Caki2 (cell line): ENCODE data around the gene BRSK2. TPM values are rescaled to one million over a fixed set of nuclear protein-coding genes. Genes with fewer than 3 reads are reported as not detected.
A peak's percentile ranks its signal among the peaks of the same experiment; 100 is the strongest.
"Not testable (repeated sequence)": the region's sequence is repeated elsewhere in the genome, so short reads cannot be mapped to it uniquely, and the experiment has no call there.

Experiments used
- DNase-seq: peaks from one replicate; pipeline ENCODE4 v3.0.0-alpha.2; 2015; ENCODE audit warnings: low read depth
- in situ Hi-C: cut with HindIII; loops from 2 replicates; pipeline ENCODE4 v1.10.0; 2016; ENCODE audit warnings: low sequenced_read_pairs, low pct_unique_long_range_greater_than_20kb, mixed read lengths
- total RNA-seq: library from RNA; depleted of rRNA; stranded (reverse); fragments of >200 nt; shearing (Covaris generic); gene quantifications from 2 replicates; pipeline ENCODE4 v1.2.3, GENCODE V29; 2014; ENCODE audit warnings: low replicate concordance; rRNA removed

Gene BRSK2
- total RNA-seq: 2.4 and 4.8 TPM in 2 replicates

GRCh38 chr11:1389932-1390568 is at the start of gene BRSK2:
BRSK2 (plus strand) TSS chr11:1389934; CDS start chr11:1390285, 351 bp downstream.
- no peak for DNase-seq
- in situ Hi-C loops: no loop called here

GRCh38 chr11:1340111-1340510 is 49.6 kb upstream of the BRSK2 start:
- in situ Hi-C loops: no loop called here
- DNase-seq: no peak

GRCh38 chr11:1341226-1341625 is 48.5 kb upstream of the BRSK2 start:
- in situ Hi-C loops, DNase-seq: not testable (repeated sequence)

DNA sequence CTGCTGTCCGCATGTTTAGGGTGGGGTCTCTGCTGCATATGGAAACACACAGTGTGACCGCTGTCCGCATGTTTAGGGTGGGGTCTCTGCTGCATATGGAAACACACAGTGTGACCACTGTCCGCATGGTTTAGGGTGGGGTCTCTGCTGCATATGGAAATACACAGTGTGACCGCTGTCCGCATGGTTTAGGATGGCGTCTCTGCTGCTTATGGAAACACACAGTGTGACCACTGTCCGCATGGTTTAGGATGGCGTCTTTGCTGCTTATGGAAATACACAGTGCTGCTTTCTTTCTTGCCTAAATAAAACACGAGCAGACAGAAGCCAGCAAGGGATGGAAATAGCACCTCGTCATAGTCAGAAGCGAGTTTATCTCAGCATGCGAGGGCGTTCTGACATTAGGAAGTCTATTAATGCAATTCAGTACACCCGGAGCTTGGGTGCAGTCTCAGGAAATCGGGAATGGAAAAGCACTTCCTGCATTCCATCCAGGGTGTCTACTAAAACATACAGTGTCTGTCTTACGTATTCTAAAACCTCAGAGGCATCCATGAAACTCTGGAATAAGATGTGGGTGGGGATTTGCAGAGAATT is 47.7 kb upstream of the BRSK2 start:
- in situ Hi-C loops: no loop called here
- DNase-seq: no peak

GRCh38 chr11:1342946-1343345 is 46.8 kb upstream of the BRSK2 start:
- in situ Hi-C loops: no loop called here

GRCh38 chr11:1343391-1344055 is 46.2 kb upstream of the BRSK2 start:
- in situ Hi-C loops: no loop called here
- no peak for DNase-seq

More at GRCh38 chr11:1342946-1343345, 46.8 kb upstream of the BRSK2 start:
- DNase-seq: no peak

DNA sequence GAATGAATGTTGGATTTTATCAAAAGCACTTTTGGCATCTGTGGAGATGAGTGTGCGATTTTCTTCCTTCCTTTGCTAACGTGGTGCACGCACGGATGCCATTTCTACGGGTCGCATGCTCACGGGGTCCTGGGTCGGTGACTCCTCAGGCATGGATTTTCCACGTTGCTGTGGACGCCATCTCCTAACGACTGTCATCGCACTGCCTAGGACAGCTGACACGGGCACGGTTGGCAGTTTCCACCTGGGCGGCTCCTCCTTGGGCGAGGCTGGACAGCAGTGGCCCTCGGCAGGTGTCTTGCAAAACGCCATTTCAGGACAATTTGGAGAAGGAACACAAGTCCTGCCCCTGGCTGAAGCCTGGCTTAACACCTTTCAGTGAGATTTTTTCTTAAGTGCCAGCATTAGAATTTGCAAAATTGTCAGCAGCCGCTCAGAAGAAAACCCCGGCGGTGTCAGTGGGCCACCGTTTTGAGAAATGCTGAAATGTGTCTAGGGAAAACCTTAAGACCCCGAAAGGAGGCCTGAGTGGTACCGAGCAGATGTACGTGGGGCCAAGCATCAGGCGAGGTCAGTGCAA is 45.6 kb upstream of the BRSK2 start:
- no peak for DNase-seq

GRCh38 chr11:1345737-1346513 is 43.8 kb upstream of the BRSK2 start:
- in situ Hi-C loops: no loop called here
- no peak for DNase-seq

More for the DNA sequence above, 45.6 kb upstream of the BRSK2 start:
- in situ Hi-C loops: no loop called here

DNA sequence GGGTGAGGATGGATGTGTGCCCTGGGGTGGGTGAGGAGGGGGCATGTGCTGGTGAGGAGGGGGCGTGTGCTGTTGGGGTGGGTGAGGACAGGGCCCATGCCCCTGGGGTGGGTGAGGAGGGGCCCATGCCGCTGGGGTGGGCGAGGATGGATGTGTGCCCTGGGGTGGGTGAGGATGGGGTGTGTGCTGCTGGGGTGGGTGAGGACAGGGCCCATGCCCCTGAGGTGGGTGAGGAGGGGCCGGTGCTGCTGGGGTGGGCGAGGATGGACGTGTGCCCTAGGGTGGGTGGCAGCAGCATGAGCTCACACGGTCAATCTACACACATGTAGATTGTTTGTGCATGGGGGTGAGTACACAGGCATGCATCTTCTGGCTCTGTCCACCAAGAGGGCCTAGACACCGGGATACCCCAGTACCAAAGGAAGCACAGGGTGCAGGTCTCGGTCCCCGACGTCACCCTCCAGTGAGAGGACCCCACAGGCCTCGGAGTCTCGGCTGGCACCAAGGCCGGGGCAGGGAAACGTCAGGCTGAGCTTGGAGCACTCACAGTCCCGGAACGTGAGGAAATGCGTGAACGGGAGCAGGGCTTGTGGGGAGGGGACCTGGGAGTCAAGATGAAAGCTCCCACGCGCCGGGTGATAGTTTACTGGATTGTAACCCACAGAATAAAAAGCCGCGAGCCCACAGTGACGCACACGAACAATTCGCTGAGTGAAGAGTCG is 42.9 kb upstream of the BRSK2 start:
- no peak for DNase-seq
- in situ Hi-C loops: no loop called here

DNA sequence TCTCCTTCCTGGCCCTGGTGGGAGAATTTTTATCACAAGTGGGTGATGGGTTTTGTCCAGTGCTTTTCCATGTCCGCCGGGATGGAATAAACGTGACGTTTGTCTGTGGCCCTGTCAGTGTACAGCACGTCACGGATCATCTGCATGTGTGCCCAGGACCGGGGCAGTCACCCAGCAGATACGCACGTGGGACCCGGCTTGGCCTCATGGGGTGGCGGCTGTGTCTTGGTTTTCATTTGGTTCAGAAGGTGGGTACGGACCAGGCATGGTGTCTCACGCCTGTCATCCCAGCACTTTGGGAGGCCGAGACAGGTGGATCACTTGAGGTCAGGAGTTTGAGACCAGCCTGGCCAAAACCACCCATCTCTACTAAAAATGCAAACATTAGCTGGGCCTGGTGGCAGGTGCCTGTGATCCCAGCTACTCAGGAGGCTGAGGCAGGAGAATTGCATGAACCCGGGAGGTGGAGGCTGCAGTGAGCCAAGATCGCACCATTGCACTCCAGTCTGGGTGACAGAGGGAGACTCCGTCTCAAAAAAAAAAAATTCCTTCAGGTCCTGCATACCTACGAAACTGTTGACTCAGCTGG is 42.2 kb upstream of the BRSK2 start:
- DNase-seq: not testable (repeated sequence)

DNA sequence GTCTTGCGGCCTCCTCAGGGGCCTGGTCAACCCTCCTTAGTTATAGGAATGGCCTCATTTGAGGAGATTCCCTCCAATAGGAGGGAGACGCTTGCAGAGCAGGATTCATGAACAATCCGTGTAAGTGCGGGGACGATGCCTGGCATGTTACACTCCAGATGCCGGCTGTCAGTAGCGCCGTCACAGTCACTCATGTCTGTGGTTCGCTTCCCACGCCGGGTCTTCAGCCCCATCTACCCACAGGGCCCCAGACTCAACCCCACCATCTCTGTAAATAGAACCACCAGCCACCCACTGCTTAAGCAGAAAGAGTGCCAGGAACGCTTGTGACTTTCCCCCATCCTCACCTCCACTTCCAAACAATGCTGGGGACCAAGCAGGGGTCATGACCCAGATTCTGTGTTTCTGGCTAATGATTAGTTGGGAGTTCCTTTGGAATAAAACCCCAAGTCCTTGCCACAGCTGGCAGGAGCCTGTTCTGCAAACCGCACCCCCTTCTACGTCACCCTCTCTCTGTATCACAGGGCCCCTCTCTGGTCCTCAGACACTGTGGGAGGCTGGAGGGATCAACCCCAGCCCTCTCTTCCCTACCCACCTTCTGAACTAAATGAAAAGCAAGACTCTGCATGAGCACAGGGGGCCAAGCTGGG is 41.5 kb upstream of the BRSK2 start:
- in situ Hi-C loops: no loop called here
- DNase-seq: no peak

More for the DNA sequence above, 42.2 kb upstream of the BRSK2 start:
- in situ Hi-C loops: not testable (repeated sequence)

DNA sequence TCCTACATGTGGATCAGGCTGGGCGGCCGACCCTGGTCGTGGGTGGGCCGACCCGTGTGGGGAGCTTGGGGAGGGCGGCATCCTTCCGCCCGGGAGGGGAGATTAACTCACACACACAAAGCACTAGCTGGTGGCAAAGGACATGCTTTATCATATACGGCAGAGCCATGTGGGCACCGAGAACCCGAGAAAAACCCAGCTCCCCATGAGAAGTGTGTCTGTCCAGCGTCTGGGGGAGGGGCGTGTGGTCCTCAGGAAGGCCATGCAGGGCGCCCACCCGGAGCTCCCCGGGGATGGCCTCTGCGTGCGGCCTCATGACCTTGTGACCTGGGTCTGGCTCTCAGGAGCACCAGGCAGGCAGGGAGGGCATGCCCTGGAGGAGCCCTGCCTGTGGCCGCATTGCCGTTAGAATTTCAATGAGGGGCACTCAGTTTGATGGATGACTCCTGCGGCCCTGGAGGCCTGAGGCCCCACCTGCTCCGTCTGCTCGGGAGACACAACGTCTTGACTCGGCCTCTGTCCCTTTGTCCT is 40.9 kb upstream of the BRSK2 start:
- in situ Hi-C loops: no loop called here

GRCh38 chr11:1349327-1350041 is 40.2 kb upstream of the BRSK2 start:
- in situ Hi-C loops: no loop called here
- DNase-seq: no peak

More for the DNA sequence above, 40.9 kb upstream of the BRSK2 start:
- no peak for DNase-seq

DNA sequence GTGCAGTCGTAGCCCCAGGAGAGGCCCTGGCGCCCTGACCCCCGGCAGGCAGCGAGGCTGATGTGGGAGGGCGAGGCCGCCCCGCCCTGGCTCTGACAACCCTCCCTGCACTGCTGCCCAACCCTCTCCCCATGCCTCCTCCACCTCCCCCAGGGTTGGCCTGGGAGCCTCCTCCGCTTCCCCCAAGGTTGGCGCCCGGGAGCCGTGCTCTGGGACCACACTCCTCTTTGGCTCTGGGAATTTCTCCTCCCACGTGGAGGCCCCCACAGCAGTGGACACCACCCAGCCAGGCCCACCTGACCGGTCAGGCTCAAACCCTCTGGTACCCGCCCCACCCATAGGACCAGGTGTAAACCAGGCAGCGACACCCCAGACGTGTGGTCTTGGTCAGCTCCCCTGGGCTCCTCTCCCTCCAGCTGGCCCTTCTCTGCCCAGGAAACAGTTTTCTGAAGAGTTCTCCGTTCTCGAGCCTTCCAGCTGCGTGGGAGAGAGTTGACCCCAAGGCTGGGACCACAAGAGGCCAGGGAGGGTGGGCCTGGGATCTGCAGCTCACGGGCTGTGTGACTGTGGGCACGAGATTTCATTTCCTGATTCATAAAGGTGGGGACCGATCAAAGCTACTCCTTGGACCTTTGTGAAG is 39.5 kb upstream of the BRSK2 start:
- in situ Hi-C loops: no loop called here
- DNase-seq: no peak

- in situ Hi-C loops: no loop called here
- peak; percentile 38 for DNase-seq
These were observed 38.3 kb upstream of the BRSK2 start for GRCh38 chr11:1351278-1351937.
